ENCODE data around the gene CINP.
"Not testable (repeated sequence)": the region's sequence is repeated elsewhere in the genome, so short reads cannot be mapped to it uniquely, and the experiment has no call there.

Gene CINP

DNA sequence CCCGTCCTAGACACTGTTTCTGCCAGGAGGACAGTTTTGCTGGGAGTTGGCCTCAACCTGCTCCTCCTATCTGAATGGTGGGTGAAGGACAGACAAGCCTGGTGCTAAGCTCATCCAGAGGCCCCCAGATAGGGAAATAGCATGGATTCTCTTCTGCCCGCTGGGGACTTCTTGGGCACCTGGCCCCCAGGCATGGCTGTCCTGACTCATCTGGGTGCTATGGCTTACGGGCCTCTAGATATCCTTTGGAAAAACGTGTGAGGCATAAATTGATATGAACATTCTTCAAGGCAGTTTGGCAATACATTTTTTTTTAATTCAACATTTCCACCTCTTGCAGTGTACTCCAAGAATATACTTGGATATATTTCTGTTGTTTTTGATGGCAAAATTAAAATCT, 8.7 kb upstream of the CINP start:
- peaks cover 5% of the 10 kb centered on the region for H3K36me3 Mint-ChIP-seq

DNA sequence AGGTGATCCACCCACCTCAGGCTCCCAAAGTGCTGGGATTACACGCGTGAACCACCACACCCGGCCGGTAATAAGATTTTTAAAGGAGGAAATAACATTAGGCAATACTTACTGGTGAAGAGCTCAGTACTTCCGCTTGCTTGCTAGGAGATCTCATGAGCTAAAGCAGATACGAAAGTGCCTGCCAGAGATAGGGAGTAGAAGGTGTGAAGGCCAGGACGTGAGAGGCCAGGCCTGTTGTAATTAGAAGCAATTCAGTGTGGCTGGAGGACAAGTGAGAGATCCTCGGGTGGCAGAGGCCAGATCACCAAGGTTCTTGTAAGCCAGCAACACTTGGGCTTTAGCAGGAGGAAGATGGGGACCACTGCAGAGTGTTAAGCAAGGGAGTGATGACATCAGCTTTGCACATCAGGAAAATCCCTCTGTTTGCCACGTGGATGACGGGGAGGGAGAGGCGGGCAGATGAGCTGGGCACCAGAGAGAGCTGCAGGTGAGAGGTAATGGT, 7.7 kb upstream of the CINP start:
- no peaks in the 10 kb centered on the region for H3K27me3 Mint-ChIP-seq
- no peak overlapping the region for H3K4me3 Mint-ChIP-seq
- H3K4me1 Mint-ChIP-seq (ENCODE audit: low read depth): peaks cover 39% of the 10 kb centered on the region
- no peak overlapping the region for H3K27ac Mint-ChIP-seq
- H3K36me3 Mint-ChIP-seq: peaks cover 5% of the 10 kb centered on the region
- H3K9me3 Mint-ChIP-seq (ENCODE audit: low read depth): no peaks in the 10 kb centered on the region

More for the DNA sequence above, 8.7 kb upstream of the CINP start:
- H3K4me3 Mint-ChIP-seq: no peak overlapping the region
- H3K4me1 Mint-ChIP-seq (ENCODE audit: low read depth): peaks cover 43% of the 10 kb centered on the region
- no peak overlapping the region for H3K27ac Mint-ChIP-seq
- H3K27me3 Mint-ChIP-seq: no peaks in the 10 kb centered on the region
- H3K9me3 Mint-ChIP-seq (ENCODE audit: low read depth): no peaks in the 10 kb centered on the region

DNA sequence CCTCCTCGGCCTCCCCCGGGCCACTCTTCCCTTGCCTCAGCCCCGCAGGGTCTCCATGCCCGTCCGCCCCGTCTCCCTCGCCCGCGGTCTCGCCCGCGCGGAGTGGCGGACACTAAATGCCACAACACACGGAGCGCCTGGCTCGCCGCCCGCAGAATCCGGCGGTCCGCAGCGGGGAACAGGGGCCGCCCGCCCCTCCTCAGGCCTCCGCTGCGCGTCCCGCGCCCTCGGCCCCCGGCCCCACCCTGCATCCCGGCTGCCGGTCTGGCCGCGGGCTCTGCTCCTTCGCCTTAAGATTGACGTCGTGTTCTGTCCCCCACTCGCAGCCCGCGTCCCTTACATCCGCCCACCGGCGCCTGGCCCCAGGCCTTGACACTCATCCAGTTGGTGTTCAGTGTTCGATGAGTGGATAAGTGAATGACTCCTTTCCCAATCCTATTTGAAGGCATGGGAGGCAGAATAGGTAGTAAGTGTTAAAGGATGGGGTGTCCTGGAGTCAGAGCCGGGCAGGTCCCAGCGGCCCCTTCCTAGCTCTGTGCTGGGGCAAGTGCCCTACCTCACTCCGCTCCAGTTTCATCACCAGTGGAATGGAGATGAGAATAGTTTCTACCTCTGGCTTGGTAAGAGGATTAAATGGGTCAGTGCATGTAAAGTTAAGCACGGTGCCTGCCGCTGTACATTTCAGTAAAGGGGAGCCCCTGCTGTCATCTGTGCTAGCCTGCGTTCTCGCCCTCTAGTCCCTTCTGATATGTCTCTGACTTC, 673 bp upstream of the CINP start:
- Mint-ChIP-seq H3K27me3 (no peaks in the 10 kb centered on the region), H3K4me1 (ENCODE audit: low read depth) (peaks cover 37% of the 10 kb centered on the region), H3K9me3 (ENCODE audit: low read depth) (no peaks in the 10 kb centered on the region), H3K4me3 (no peak overlapping the region), H3K27ac (peak overlapping the region; percentile 84), H3K36me3 (no peaks in the 10 kb centered on the region)

DNA sequence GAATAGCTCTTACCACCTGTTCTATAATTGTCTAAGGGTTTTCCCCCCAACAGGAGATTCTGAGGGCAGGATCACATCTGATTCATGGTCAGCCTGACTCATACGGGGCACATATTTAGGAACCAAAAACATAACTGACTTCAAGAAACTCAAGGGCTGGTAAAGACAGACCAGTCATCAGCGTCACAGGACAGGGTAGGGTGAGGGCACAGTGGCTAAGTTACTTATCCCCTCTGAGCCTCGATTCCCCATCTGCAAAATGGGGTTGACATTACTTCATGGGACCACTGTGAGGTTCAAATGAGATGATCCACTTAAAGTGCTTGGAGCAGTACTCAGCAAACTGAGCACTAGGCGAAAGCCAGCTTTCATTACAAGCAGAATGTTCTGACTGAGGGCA, 606 bp downstream of the CINP start:
- peak overlapping the region; percentile 94 for H3K4me3 Mint-ChIP-seq
- peak overlapping the region; percentile 95 for H3K27ac Mint-ChIP-seq
- peaks cover 29% of the 10 kb centered on the region for H3K4me1 Mint-ChIP-seq (ENCODE audit: low read depth)

DNA sequence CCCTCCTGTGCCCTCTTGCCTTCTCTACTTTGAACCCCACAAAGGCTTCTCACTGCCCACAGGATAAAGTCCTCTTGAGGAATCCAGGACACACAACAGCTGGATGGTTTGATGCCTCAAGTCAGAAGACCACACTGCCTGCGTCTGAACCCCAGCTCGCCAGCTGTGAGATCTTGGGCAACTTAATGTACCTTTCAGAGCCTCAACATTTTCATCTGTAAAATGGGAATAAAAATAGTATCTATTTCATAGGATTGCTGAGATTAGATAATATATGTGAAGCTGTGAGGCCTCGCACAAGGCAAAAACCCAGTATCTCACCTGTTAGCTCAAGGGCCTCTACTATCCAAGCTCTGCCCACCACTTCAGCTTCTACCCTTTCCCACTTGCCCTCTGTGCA, 2.3 kb downstream of the CINP start:
- peaks cover 23% of the 10 kb centered on the region for H3K4me1 Mint-ChIP-seq (ENCODE audit: low read depth)
- no peaks in the 10 kb centered on the region for H3K27me3 Mint-ChIP-seq
- H3K9me3 Mint-ChIP-seq (ENCODE audit: low read depth): no peaks in the 10 kb centered on the region
- H3K36me3 Mint-ChIP-seq: peaks cover 13% of the 10 kb centered on the region
- H3K27ac Mint-ChIP-seq: no peak overlapping the region
- peak overlapping the region; percentile 94 for H3K4me3 Mint-ChIP-seq

More for the DNA sequence above, 606 bp downstream of the CINP start:
- peaks cover 7% of the 10 kb centered on the region for H3K36me3 Mint-ChIP-seq
- no peaks in the 10 kb centered on the region for H3K9me3 Mint-ChIP-seq (ENCODE audit: low read depth)
- H3K27me3 Mint-ChIP-seq: no peaks in the 10 kb centered on the region

DNA sequence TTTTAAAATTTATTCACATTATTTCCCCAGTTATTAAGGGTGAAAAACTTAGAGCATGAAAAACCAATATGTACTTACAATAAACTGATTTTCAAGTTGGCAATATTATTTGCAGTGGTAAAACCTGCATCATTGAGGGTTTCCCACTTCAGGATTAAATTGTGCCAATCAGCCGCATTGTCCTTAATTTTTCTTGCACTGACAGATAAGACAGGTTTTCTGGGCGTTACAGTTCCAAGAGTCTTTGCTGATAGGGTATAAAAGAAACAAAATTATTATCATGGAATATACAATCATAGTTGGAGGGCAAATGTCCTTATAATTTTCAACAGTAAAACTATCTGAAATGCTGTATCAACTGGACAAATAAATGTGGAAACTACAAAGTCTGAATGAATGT, 3.3 kb downstream of the CINP start:
- Mint-ChIP-seq H3K36me3 (peaks cover 13% of the 10 kb centered on the region), H3K9me3 (ENCODE audit: low read depth) (no peaks in the 10 kb centered on the region), H3K27me3 (no peaks in the 10 kb centered on the region), H3K27ac (no peak overlapping the region), H3K4me3 (no peak overlapping the region), H3K4me1 (ENCODE audit: low read depth) (peaks cover 23% of the 10 kb centered on the region)

DNA sequence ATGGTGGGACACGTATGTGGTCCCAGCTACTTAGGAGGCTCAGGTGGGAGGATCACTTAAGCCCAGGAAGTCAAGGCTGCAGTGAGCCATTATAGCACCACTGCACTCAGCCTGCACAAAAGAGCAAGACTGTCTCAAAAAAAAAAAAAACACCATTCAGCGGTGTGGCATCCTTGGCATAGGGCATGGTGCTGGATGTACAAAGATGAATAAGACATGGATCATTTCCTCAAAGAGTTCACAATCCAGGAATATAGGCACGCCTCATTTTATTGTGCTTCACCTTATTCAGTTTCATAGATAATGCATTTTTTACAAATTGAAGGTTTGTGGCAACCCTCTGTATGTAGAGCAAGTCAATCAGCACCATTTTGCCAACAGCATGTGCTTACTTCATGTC, 6.4 kb downstream of the CINP start:
- Mint-ChIP-seq H3K4me1 (ENCODE audit: low read depth) (peaks cover 19% of the 10 kb centered on the region), H3K4me3 (no peak overlapping the region), H3K36me3 (peaks cover 14% of the 10 kb centered on the region), H3K27me3 (no peaks in the 10 kb centered on the region), H3K9me3 (ENCODE audit: low read depth) (no peaks in the 10 kb centered on the region), H3K27ac (no peak overlapping the region)

DNA sequence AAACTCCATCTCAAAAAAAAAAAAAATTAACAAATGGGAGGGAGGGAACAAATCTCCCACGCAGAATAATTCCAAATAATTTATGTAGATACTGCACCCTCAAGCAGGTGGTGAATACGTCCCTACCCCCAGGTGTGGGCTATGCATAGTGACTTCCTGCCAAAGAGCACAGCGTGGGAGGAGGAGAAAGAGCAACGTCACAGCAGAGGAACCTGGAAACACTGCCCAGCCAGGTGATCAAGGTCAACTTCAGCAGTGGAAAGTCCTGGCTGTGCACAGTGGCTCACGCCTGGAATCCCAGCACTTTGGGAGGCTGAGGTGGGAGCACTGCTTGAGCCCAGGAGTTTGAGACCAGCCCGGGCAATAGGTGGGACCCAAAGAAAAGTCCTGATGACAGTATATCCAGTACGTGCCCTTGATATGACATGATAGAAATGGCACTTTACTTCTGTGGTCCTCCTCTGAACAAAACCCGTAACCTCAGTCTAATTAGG, 9.5 kb downstream of the CINP start:
- Mint-ChIP-seq H3K9me3 (ENCODE audit: low read depth) (no peaks in the 10 kb centered on the region), H3K4me3 (no peak overlapping the region), H3K27ac (no peak overlapping the region), H3K36me3 (peaks cover 17% of the 10 kb centered on the region), H3K4me1 (ENCODE audit: low read depth) (peaks cover 6% of the 10 kb centered on the region), H3K27me3 (no peaks in the 10 kb centered on the region)

DNA sequence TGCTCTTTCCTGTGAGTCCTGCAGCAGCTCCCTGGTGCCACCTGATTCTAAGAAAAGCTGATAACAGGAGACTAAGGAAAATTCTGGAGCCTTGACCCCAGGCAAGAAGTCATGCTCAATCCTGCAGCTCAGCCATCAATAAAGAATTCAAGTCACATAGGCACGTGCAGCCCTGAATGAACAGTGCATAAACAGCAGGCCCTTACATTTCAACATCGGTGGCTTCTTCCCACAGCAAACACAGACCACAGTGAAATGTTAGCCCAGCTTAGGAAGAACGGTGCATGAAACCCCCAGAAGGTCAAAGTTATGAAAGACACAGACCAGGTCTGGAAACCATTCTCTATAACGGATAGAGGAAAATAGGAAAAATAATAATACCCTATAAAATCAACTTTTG, 10.5 kb downstream of the CINP start:
- Mint-ChIP-seq H3K27ac (no peak overlapping the region), H3K27me3 (no peaks in the 10 kb centered on the region), H3K9me3 (ENCODE audit: low read depth) (no peaks in the 10 kb centered on the region), H3K4me3 (no peak overlapping the region), H3K36me3 (peaks cover 11% of the 10 kb centered on the region), H3K4me1 (ENCODE audit: low read depth) (peaks cover 4% of the 10 kb centered on the region)

DNA sequence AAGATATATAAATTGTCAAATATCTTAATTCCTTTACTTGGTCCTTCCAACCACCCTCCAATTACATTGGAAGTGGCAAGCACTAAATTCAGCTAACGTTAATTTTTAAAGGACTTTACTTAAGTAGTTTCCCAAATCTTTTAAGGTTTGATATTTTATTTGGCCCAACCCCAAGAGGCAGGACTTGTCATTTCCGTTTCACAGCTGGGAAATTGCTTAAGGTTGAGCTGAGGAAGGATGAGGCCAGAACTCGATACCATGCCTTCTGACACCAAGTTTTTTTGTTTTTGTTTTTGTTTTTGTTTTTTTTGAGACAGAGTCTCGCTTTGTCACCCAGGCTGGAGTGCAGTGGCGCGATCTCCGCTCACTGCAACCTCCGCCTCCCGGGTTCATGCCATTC, 11.1 kb downstream of the CINP start:
- not testable (repeated sequence) for H3K36me3 Mint-ChIP-seq; H3K9me3 Mint-ChIP-seq (ENCODE audit: low read depth); H3K4me1 Mint-ChIP-seq (ENCODE audit: low read depth); H3K4me3 Mint-ChIP-seq; H3K27ac Mint-ChIP-seq; H3K27me3 Mint-ChIP-seq

DNA sequence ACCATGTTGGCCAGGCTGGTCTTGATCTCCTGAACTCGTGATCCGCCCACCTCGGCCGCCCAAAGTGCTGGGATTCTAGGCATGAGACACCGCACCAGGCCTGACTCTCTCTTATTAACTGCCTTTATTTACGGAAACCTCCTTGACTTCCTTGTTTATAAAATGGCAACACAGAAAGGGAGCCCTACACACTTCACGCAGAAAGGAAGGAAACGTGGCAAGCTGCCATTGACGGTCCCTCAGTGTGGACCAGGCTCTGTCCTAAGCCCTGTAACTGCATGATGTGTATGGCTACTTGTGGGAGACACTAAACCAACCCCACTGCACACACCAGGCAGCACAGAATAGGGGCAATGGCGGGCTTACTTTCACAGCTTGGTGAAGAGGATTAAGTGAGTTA, 11.7 kb downstream of the CINP start:
- Mint-ChIP-seq H3K27me3 (no peaks in the 10 kb centered on the region), H3K27ac (no peak overlapping the region), H3K4me3 (no peak overlapping the region), H3K36me3 (peaks cover 8% of the 10 kb centered on the region), H3K4me1 (ENCODE audit: low read depth) (peaks cover 4% of the 10 kb centered on the region), H3K9me3 (ENCODE audit: low read depth) (no peaks in the 10 kb centered on the region)

DNA sequence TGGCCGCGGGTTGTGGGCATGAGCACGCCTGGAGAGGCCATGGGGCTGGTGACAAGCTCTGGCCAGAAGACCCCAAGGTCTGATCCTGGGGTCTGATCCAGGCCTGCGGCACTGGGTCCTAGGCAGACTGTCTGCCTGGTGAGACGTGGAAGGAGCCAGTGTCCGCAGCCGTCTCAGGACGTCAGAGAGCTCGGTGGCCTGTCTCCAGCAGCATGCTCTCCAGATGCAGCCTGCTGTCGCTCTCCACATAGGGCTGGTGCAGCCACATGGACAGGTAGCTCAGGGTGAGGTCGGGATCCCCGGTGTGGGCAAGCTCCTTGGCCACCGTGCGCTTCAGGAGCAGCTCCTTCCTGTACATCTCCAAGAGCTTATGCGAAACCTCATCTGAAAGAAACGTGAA, 14.3 kb downstream of the CINP start:
- H3K9me3 Mint-ChIP-seq (ENCODE audit: low read depth): no peaks in the 10 kb centered on the region
- no peak overlapping the region for H3K4me3 Mint-ChIP-seq
- peaks cover 5% of the 10 kb centered on the region for H3K36me3 Mint-ChIP-seq
- H3K4me1 Mint-ChIP-seq (ENCODE audit: low read depth): peaks cover 3% of the 10 kb centered on the region
- no peak overlapping the region for H3K27ac Mint-ChIP-seq
- no peaks in the 10 kb centered on the region for H3K27me3 Mint-ChIP-seq

DNA sequence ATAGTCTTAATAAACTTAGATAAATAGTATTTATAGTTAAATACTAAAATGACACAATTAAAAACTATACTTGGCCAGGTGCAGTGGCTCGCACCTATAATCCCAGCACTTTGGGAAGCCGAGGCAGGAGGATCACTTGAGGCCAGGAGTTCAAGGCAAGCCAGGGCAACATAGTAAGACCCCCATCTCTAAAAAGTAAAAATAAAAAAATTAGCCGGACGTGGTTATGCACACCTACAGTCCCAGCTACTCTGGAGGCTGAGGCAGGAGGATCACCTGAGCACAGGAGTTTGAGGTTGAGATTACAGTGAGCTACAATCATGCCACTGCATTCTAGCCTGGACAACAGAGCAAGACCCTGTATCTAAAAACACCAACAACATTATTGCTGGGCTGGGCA, 16.0 kb downstream of the CINP start:
- no peaks in the 10 kb centered on the region for H3K9me3 Mint-ChIP-seq (ENCODE audit: low read depth)
- H3K36me3 Mint-ChIP-seq: peaks cover 5% of the 10 kb centered on the region
- no peak overlapping the region for H3K27ac Mint-ChIP-seq

DNA sequence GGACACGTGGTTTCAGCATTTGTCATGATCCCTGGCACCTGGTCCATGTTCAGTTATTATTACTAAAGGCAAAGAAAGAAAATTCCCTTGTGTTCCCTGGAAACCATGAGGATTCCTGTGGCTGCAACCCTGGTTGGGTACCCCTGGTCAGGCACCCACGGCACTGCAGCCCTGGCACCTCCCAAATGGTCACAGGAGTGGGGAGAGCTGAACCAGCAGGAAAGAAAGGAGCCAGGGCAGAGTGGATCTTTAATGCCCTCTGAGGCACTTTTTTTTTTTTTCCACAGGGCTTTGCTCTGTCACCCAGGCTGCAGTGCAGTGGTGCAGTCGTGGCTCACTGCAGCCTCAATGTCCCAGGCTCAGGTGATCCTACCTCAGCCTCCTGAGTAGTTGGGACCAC, 17.5 kb downstream of the CINP start:
- Mint-ChIP-seq H3K4me1 (ENCODE audit: low read depth) (no peaks in the 10 kb centered on the region), H3K4me3 (no peak overlapping the region), H3K36me3 (peaks cover 3% of the 10 kb centered on the region), H3K27ac (peak overlapping the region; percentile 23), H3K9me3 (ENCODE audit: low read depth) (no peaks in the 10 kb centered on the region), H3K27me3 (no peaks in the 10 kb centered on the region)

More for the DNA sequence above, 16.0 kb downstream of the CINP start:
- H3K4me1 Mint-ChIP-seq (ENCODE audit: low read depth): no peaks in the 10 kb centered on the region
- no peak overlapping the region for H3K4me3 Mint-ChIP-seq
- no peaks in the 10 kb centered on the region for H3K27me3 Mint-ChIP-seq

DNA sequence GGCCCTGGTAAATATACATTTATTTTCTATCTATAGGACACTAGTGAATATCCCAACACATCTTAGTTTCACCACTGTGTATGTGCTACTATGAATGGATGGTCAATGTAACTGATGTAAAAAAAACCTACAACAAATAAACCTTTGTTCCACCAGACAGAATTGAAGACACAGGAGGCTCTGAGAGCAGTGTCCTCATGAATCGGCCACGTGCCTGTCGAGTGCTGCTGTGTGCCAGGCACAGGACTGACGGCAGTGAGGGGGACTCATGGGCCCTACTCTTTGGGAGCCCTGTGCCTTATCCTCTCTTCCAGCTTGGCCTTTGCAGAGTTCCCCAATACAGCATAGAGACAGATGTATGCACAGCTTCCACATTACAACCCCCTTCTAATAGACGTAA, 18.2 kb downstream of the CINP start:
- no peaks in the 10 kb centered on the region for H3K27me3 Mint-ChIP-seq
- peaks cover 3% of the 10 kb centered on the region for H3K36me3 Mint-ChIP-seq
- H3K4me1 Mint-ChIP-seq (ENCODE audit: low read depth): no peaks in the 10 kb centered on the region

DNA sequence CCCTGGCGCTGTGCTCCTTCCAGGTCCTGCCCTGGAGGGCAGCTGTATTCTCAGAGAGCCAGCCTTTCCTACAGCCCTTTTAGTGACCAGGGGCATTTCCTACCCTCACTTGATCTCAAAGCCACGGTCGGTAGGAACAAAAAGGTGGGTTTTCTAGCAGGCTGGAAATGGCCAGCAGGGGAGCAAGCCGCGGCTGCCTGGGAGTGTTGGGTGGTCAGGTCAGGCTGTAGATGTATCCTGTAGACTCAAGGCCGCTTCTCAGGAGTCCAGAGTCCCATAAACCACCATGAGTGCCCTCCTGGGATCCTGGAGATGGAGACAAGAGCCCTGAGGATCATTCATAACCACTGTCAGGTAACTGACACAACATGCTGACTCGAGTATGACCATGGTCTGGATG, 18.6 kb downstream of the CINP start:
- H3K4me3 Mint-ChIP-seq: no peak overlapping the region
- H3K4me1 Mint-ChIP-seq (ENCODE audit: low read depth): no peaks in the 10 kb centered on the region
- H3K9me3 Mint-ChIP-seq (ENCODE audit: low read depth): no peaks in the 10 kb centered on the region

More for the DNA sequence above, 18.2 kb downstream of the CINP start:
- no peak overlapping the region for H3K27ac Mint-ChIP-seq
- no peak overlapping the region for H3K4me3 Mint-ChIP-seq
- H3K9me3 Mint-ChIP-seq (ENCODE audit: low read depth): no peaks in the 10 kb centered on the region

More for the DNA sequence above, 18.6 kb downstream of the CINP start:
- Mint-ChIP-seq H3K36me3 (peaks cover 3% of the 10 kb centered on the region), H3K27me3 (no peaks in the 10 kb centered on the region), H3K27ac (no peak overlapping the region)

Measured in activated naive CD8-positive, alpha-beta T cell (primary cell).